ENCODE measurements around the gene CATSPER3.

CATSPER3 gene

DNA sequence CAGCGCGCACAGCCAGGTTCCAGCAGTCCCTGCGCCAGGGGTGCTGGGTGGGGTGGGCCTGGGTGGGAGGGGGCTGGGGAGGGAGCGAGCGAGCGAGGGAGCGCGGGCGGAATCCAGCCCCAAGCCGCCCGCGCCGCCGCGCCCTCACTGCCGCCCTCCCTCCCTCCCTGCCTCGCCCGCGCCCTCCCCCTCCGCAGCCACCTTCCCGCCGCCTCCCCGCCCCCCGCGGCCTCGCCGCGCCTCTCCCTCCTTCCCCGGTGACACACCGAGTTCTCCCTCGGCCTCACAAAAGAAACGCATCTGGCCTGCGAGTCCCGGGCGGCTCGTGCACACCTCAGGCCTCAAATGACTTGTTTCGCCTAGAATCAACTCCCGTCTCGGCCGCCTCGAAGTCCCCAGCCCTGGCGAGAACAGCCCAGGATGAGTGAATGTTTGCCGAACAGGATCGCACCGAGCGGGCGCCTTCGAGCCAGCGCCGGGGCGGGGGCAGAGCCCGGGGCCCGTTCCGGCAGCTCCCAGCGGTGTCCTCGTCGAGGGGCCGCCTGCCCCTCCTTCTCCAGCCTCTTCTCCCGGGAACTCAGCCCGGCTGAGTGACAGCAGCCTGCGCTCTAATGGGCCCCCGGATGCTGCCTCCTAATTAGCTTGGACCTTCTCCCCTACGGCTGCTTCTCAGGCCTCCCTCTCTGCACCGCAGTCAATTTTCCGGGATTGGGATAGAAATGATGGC is 66.7 kb downstream of the CATSPER3 start:
- POLR2A ChIA-PET = no interaction called here
- DNase-seq (ENCODE audit: extremely low spot score) = no peak
- TF ChIP-seq, protein P1, sequence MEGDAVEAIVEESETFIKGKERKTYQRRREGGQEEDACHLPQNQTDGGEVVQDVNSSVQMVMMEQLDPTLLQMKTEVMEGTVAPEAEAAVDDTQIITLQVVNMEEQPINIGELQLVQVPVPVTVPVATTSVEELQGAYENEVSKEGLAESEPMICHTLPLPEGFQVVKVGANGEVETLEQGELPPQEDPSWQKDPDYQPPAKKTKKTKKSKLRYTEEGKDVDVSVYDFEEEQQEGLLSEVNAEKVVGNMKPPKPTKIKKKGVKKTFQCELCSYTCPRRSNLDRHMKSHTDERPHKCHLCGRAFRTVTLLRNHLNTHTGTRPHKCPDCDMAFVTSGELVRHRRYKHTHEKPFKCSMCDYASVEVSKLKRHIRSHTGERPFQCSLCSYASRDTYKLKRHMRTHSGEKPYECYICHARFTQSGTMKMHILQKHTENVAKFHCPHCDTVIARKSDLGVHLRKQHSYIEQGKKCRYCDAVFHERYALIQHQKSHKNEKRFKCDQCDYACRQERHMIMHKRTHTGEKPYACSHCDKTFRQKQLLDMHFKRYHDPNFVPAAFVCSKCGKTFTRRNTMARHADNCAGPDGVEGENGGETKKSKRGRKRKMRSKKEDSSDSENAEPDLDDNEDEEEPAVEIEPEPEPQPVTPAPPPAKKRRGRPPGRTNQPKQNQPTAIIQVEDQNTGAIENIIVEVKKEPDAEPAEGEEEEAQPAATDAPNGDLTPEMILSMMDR (IDR thresholded peaks at IDR 0.05; ENCODE audit: control extremely low read depth, extremely low read depth, low read depth, missing control alignments) = no peak
- CTCF ChIA-PET = no interaction called here

DNA sequence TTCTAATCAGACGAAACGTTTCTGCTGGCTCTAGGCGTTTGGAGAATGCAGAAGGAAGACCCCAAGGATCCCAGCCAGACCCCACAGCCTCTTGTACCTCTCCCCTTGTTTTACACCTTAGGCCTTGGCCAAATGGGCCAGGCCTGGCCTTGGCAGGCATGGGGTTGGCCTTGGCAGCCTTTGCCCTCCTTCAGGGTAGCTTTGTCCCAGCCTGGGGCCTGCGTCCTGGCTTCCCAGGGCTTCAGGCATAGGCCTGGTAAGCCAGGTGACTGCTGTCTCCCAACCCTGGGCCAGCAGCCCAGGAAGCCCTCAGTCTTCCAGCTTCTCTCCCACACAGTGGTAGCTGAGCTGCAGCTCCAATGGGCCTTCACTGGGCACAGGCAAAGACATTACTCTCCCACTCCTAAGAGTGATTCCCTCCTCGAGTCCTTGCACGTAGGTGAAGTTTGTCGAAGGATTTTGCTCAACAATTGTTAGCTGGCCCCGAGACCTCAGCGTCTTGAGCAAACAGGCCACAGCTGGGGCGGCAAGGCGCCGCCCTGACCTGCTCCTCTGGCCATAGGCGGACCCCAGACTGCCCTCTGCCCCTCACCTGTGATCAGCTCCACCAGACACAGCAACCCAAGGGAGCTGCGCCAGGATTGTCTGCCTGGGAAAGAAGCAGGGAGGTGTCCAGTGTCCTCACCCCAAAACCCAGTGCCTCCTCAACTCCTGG is 67.4 kb downstream of the CATSPER3 start:
- TF ChIP-seq, protein P1 (IDR thresholded peaks at IDR 0.05; ENCODE audit: control extremely low read depth, extremely low read depth, low read depth, missing control alignments) = no peak
- no peak for DNase-seq (ENCODE audit: extremely low spot score)
- CTCF ChIA-PET = interaction anchor here (0.9 kb wide), 1 partner anchor 11 kb away, joined by 3 read pairs; no protein-coding TSS in a partner anchor
- POLR2A ChIA-PET = no interaction called here

DNA sequence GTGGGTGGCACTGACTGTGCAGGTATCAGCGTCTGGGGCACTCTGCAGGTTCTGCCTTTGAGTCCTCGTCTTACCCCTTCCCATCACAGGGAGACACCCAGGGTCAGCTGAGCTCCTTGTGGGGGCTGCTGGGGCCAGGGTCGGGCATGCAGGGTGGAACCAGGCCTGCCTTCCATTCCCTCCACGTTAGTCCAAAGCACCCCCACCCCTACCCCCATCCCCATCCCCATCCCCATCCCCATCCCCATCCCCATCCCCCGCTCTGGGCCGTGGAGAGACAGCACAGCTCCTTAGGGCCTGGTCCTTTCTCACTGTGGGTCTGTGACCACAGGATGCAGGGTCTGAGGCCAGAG is 67.9 kb downstream of the CATSPER3 start:
- CTCF ChIA-PET = interaction anchor here (0.9 kb wide), 1 partner anchor 12 kb away, joined by 3 read pairs; no protein-coding TSS in a partner anchor
- TF ChIP-seq, protein P1 (IDR thresholded peaks at IDR 0.05; ENCODE audit: control extremely low read depth, extremely low read depth, low read depth, missing control alignments) = no peak
- no peak for DNase-seq (ENCODE audit: extremely low spot score)
- POLR2A ChIA-PET = no interaction called here

DNA sequence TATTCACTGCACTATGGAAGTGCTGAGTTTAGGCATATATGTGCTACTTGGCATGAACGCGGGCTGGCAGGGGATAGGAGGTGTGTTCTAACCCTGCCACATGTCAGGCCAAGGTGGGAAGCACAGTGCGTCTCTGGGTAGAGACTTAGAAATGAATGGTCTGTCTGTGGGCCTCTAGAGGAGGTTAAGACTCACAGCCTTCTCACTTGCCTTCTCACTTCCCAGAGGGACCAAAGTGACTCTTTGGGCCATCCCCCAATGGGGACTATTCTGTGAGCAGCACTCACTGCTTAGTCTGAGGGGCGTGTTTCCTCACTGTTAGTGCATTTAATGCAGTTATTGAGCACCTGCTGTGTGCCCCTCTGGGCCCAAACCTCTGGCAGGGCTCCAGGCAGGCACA is 68.7 kb downstream of the CATSPER3 start:
- ChIA-PET POLR2A (no interaction called here), CTCF (no interaction called here)
- TF ChIP-seq, protein P1 (IDR thresholded peaks at IDR 0.05; ENCODE audit: control extremely low read depth, extremely low read depth, low read depth, missing control alignments) = no peak
- DNase-seq (ENCODE audit: extremely low spot score) = no peak

DNA sequence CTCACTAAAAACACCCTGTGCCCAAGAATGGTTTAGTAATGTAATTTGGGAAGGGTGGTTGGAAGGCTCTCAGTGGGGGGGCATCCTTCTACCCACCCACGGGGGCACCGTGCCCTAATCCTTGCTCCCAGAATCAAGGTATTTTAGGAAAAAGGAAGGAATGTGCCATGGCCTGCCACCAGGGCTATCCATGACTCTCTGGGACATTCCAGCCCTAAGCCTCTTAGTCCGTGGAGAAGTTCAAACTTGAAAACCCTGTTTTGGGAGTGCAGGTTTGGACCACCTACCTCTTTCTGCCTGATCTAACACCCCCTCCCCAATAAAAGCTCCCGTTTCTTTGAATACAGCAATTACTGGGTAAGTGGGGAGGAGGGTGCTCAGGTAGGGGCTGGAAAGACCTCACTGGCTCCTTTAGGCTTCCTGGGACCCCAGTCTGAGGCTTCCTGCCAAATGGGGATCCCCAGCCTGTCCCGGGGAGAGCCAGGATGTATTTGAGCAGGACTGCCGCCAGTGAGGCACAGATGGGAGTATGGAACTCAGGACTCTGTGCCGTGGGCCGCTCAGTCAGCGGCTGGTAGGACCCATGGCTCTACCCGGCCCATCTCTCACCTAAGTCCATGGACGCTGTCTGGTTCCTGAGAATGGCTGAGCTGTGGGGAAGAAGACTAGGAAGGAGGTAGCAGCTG is 70.0 kb downstream of the CATSPER3 start:
- CTCF ChIA-PET = no interaction called here
- POLR2A ChIA-PET = no interaction called here
- TF ChIP-seq, protein P1 (IDR thresholded peaks at IDR 0.05; ENCODE audit: control extremely low read depth, extremely low read depth, low read depth, missing control alignments) = no peak
- DNase-seq (ENCODE audit: extremely low spot score) = no peak

DNA sequence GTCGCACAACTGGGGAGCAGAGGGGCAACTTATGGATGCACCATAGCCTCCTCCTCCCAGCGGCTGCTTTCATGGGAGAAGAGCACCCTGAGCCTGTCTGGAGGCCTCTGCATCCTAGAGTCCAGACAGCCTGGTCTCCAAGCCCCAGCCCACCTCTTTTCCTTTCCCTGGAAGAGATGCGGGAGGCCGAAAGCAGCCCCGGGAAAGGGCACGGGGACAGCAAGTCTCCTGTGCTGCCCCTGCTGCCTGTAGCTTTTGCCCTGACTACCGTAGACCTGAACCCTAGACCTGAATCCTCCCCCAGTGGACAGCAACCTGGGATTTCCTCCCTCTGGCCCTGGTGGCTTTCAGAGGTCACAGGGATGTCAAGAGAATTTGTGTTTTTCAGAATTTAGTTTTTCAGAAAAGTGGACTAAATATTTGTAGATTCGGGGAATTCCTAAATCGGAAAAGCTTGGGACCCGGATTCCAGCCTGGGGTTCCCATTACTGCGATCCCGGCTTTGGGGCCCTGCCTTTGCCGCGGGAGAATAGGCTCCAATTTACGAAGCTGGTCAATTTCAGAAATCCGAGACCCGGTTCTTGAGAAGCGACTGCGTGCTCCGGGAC is 70.6 kb downstream of the CATSPER3 start:
- no peak for DNase-seq (ENCODE audit: extremely low spot score)
- TF ChIP-seq, protein P1 (IDR thresholded peaks at IDR 0.05; ENCODE audit: control extremely low read depth, extremely low read depth, low read depth, missing control alignments) = no peak
- ChIA-PET CTCF (no interaction called here), POLR2A (no interaction called here)
